ENCODE measurements around the gene DTX3.

GRCh38 chr12:57630891-57631433 lies 26.3 kb downstream of the DTX3 start:
- no peak for TF ChIP-seq CTCF (conservative IDR thresholded peaks at IDR 0.05; ENCODE audit: low read depth, low read length)
- no peak for TF ChIP-seq EZH2 (IDR thresholded peaks at IDR 0.05; ENCODE audit: borderline replicate concordance, low read depth, low read length, poor library complexity, severe bottlenecking)
